Transverse colon (tissue), 4 donors: Measurements from ENCODE around the gene SMG9.

Source experiments
- EP300 ChIP-seq: sonication (generic); formaldehyde crosslinking; IDR thresholded peaks from one replicate; pipeline ENCODE4 v1.6.1; 2017; ENCODE audit warnings: antibody characterized with exemption, low read depth
- POLR2A ChIP-seq: fragments of 450-650 bp; IDR thresholded peaks from one replicate; pipeline ENCODE4 v1.6.1; 2016; ENCODE audit warnings: antibody characterized with exemption, mild to moderate bottlenecking, moderate library complexity
- POLR2AphosphoS5 ChIP-seq, 3 donors: sonication (generic); formaldehyde crosslinking; IDR thresholded peaks; one replicate each; pipeline ENCODE4 v1.6.1; 2016; ENCODE audit warnings: antibody characterized with exemption in 3 of 3
- TF ChIP-seq, protein P1 (sequence below), 5 experiments: fragments of 200-600 bp in 3 of 5; fragments of 450-650 bp in 2 of 5; sonication (generic) in 3 of 5; IDR thresholded peaks; 1 replicate in 2 of 5; 2 replicates in 3 of 5; pipeline ENCODE4 v1.5.1; 2016 to 2017; ENCODE audit warnings: antibody characterized with exemption in 5 of 5, inconsistent platforms in 3 of 5, mild to moderate bottlenecking in 2 of 5, moderate library complexity in 1 of 5

DNA sequence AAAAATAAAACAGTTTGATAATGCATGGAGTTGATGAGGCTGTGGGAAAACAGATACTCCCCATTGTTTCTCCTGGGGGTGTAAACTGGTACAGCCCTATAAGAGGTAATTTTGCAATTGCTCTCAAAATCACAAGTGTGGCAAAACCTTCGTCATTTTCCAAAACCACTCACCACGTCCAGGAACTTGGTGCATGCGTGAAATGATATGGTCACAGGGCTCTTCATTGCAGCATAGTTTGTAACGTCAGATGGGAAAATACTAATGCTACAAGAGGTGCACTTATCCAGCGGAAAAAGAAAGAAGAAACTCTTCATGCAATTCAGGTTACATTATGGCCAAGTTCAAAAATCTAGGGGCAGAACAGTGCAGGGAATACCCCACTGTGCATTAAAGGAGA, 72.9 kb downstream of the SMG9 start:
- TF ChIP-seq, protein P1, sequence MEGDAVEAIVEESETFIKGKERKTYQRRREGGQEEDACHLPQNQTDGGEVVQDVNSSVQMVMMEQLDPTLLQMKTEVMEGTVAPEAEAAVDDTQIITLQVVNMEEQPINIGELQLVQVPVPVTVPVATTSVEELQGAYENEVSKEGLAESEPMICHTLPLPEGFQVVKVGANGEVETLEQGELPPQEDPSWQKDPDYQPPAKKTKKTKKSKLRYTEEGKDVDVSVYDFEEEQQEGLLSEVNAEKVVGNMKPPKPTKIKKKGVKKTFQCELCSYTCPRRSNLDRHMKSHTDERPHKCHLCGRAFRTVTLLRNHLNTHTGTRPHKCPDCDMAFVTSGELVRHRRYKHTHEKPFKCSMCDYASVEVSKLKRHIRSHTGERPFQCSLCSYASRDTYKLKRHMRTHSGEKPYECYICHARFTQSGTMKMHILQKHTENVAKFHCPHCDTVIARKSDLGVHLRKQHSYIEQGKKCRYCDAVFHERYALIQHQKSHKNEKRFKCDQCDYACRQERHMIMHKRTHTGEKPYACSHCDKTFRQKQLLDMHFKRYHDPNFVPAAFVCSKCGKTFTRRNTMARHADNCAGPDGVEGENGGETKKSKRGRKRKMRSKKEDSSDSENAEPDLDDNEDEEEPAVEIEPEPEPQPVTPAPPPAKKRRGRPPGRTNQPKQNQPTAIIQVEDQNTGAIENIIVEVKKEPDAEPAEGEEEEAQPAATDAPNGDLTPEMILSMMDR (IDR thresholded peaks at IDR 0.05) = no peak
- TF ChIP-seq EP300 (no peak), POLR2A (no peak), POLR2AphosphoS5 (IDR thresholded peaks at IDR 0.05) (no peak)
